SKM-1 treated with dmso at 0.1 percent for 144 hours (cell line): ENCODE measurements around the gene AANAT.
"Not testable (repeated sequence)": the region's sequence is repeated elsewhere in the genome, so short reads cannot be mapped to it uniquely, and the experiment has no call there.

Source experiments
- DNase-seq: peaks from one replicate; lab custom pipeline; 2025; ENCODE audit not compliant: unreplicated experiment; lab: John Stamatoyannopoulos, UW

AANAT gene

GRCh38 chr17:76502341-76503211 lies 35.2 kb downstream of the AANAT start:
- DNase-seq = peak; percentile 15

GRCh38 chr17:76504117-76504516 lies 36.7 kb downstream of the AANAT start:
- DNase-seq = no peak

GRCh38 chr17:76506408-76507345 lies 39.3 kb downstream of the AANAT start:
- peak; percentile 45 for DNase-seq

DNA sequence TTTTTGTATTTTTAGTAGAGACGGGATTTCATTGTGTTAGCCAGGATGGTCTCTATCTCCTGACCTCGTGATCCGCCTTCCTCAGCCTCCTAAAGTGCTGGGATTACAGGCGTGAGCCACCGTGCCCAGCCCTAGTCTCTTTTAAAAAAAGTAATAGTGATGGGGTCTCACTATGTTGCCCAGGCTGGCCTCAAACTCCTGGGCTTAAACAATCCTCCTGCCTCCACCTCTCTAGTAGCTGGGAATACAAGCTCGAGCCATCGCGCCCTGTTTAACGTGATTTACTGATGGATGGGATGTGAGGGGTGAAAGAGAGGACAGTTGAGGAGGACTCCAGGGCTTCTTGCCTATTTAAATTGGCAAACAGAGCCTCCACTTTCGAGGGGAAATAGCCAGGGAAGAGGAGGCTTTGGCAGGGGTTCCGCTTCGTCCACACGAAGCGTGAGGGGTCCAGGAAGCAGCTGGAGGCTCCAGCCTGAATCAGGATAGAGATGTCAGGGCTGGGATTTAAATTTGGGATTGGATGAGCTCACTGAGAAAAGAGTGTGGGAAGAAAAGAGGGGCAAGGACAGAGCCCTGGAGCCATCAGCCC lies 41.2 kb downstream of the AANAT start:
- not testable (repeated sequence) for DNase-seq

DNA sequence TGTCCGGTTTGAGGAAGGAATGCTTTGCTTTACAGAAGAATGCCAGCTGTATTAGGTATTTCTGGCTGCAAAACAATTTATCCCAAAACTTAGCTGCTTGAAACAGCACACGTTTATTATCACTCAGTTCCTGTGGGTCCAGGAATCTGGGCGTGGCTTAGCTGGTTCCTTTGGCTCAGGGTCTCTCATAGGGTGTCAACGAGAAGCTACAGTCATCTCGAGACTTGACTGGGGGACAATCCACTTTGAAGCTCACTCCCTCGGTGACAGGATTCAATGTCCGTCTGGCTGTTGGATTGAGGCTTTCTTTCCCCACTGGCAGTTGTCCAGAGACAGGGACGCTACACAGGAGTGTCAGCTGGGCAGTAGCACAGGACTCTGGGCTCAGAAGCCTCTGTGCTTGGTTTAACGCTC lies 43.4 kb downstream of the AANAT start:
- no peak for DNase-seq

GRCh38 chr17:76511668-76512365 lies 44.4 kb downstream of the AANAT start:
- DNase-seq = no peak

GRCh38 chr17:76512366-76513305 lies 45.2 kb downstream of the AANAT start:
- DNase-seq = no peak

- no peak for DNase-seq
Observed at GRCh38 chr17:76513306-76513692, 45.9 kb downstream of the AANAT start.

GRCh38 chr17:76514355-76514754 lies 47.0 kb downstream of the AANAT start:
- DNase-seq = not testable (repeated sequence)

- DNase-seq = peak; percentile 54
Observed at GRCh38 chr17:76515274-76515949, 48.0 kb downstream of the AANAT start.

DNA sequence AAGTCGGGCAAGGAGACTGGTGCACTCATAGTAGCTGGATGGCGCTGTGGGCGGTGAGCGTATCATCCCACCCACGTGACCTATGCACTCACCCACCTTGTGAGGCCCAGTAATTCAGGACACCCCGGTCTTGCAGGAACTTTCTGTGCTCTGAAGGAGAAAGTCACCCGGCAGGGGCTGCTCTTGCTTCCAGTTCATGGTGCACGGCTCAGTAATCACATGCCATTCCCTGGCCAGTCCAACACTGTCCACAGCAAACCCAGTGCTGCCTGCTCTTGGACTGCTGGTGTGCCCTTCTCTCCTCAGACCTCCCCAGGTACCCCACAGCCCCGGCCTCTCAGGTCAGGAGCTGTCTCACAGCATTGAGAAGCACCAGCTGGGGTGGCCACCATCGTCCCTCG lies 50.2 kb downstream of the AANAT start:
- DNase-seq = no peak

DNA sequence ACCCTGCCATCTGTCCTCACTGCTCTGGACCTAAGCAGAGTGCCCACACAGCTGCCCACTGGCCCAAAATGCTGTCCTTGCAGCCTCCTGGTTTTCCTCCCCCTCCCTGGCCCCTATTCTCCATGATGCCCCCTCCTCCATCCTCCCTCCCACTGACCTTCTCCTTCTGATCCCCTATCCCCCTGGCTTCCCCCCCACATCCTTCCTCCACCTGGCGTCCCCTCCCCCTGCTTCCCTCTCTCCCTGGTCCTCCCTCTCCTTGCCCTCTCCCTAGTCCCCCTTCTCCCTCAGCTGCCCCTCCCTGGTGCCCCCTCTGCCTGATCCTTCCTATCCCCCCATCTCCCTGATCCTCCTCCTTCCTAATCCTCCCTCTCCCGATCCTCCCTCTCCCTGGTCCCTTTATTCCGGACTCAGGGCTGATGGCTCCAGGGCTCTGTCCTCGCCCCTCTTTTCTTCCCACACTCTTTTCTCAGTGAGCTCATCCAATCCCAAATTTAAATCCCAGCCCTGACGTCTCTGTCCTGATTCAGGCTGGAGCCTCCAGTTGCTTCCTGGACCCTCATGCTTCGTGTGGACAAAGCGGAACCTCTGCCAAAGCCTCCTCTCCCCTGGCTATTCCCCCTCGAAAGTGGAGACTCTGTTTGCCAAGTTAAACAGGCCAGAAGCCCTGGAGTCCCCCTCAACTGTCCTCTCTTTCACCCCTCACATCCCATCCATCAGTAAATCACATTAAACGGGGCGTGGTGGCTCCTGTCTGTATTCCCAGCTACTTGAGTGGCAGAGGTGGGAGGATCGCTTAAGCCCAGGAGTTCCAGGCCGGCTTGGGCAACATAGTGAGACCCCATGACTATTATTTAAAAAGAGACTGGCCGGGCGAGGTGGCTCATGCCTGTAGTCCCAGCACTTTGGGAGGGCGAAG lies 51.9 kb downstream of the AANAT start:
- no peak for DNase-seq
